ENCODE results near the gene APLP2.

APLP2 gene

GRCh38 chr11:130145975-130146776 is 76.5 kb downstream of the APLP2 start:
- DNase-seq (ENCODE audit: low spot score): no peak

- DNase-seq (ENCODE audit: low spot score): peak; percentile 53
Observed at GRCh38 chr11:130146796-130147195, 77.1 kb downstream of the APLP2 start.

- DNase-seq (ENCODE audit: low spot score): no peak
Observed at GRCh38 chr11:130148796-130149326, 79.2 kb downstream of the APLP2 start.

GRCh38 chr11:130150790-130151189 is 81.1 kb downstream of the APLP2 start:
- no peak for DNase-seq (ENCODE audit: low spot score)

GRCh38 chr11:130151196-130151595 is 81.5 kb downstream of the APLP2 start:
- no peak for DNase-seq (ENCODE audit: low spot score)

- DNase-seq (ENCODE audit: low spot score): no peak
Observed at GRCh38 chr11:130156108-130157022, 86.7 kb downstream of the APLP2 start.

GRCh38 chr11:130157101-130157500 is 87.4 kb downstream of the APLP2 start:
- DNase-seq (ENCODE audit: low spot score): no peak

GRCh38 chr11:130157840-130158239 is 88.1 kb downstream of the APLP2 start:
- no peak for DNase-seq (ENCODE audit: low spot score)

- no peak for DNase-seq (ENCODE audit: low spot score)
Observed at GRCh38 chr11:130159139-130159538, 89.4 kb downstream of the APLP2 start.

GRCh38 chr11:130159657-130160497 is 90.2 kb downstream of the APLP2 start, which contains the start of gene ST14:
Gene ST14, plus strand, starts transcription at chr11:130159782. Its CDS starts 198 bp downstream, at chr11:130159980.
- DNase-seq (ENCODE audit: low spot score): peak; percentile 78

- no peak for DNase-seq (ENCODE audit: low spot score)
Observed at GRCh38 chr11:130160498-130161155, 90.9 kb downstream of the APLP2 start.

- no peak for DNase-seq (ENCODE audit: low spot score)
Observed at GRCh38 chr11:130161441-130162145, 91.9 kb downstream of the APLP2 start.

- no peak for DNase-seq (ENCODE audit: low spot score)
Observed at GRCh38 chr11:130162733-130163132, 93.0 kb downstream of the APLP2 start.

GRCh38 chr11:130163346-130164220 is 93.9 kb downstream of the APLP2 start:
- no peak for DNase-seq (ENCODE audit: low spot score)

GRCh38 chr11:130164221-130164570 is 94.5 kb downstream of the APLP2 start:
- no peak for DNase-seq (ENCODE audit: low spot score)

- peak; percentile 67 for DNase-seq (ENCODE audit: low spot score)
Observed at GRCh38 chr11:130165601-130166456, 96.1 kb downstream of the APLP2 start.

- peak; percentile 85 for DNase-seq (ENCODE audit: low spot score)
Observed at GRCh38 chr11:130166457-130166784, 96.7 kb downstream of the APLP2 start.

GRCh38 chr11:130167146-130167545 is 97.5 kb downstream of the APLP2 start:
- no peak for DNase-seq (ENCODE audit: low spot score)

- no peak for DNase-seq (ENCODE audit: low spot score)
Observed at GRCh38 chr11:130168105-130168504, 98.4 kb downstream of the APLP2 start.
